Astrocyte (in vitro differentiated cells and primary cell): Measurements from ENCODE around the gene SHE. TPM values are rescaled to one million over a fixed set of nuclear protein-coding genes. Genes with fewer than 3 reads are reported as not detected.

Experiments used
- DNase-seq: peaks from one replicate; pipeline ENCODE4 v3.0.0-alpha.2; 2010; ENCODE audit warnings: low read depth
- FAIRE-seq: peaks from 2 replicates; lab custom pipeline; 2011; peaks lifted over from hg19 to GRCh38; lab: Jason Lieb, UNC
- H2AFZ ChIP-seq: 2 replicates; pipeline ENCODE4 v1.6.0; 2012; ENCODE audit warnings: low read depth, low read length, inconsistent platforms
- H3K27ac ChIP-seq: 2 replicates; pipeline ENCODE4 v1.5.1; 2011; ENCODE audit warnings: low read depth, low read length, inconsistent platforms
- H3K27me3 ChIP-seq: 2 replicates; pipeline ENCODE4 v1.6.0; 2011; ENCODE audit warnings: low read length, inconsistent platforms; ENCODE audit not compliant: insufficient read depth
- H3K36me3 ChIP-seq: 2 replicates; pipeline ENCODE4 v1.5.1; 2011; ENCODE audit warnings: low read length, inconsistent platforms; ENCODE audit not compliant: insufficient read depth
- H3K4me1 ChIP-seq: 2 replicates; pipeline ENCODE4 v1.5.1; 2011; ENCODE audit warnings: low read length, inconsistent platforms; ENCODE audit not compliant: insufficient read depth
- H3K4me2 ChIP-seq: 2 replicates; pipeline ENCODE4 v1.6.0; 2012; ENCODE audit warnings: low read length, inconsistent platforms
- H3K4me3 ChIP-seq: 2 replicates; pipeline ENCODE4 v1.5.1; 2011; ENCODE audit warnings: low read depth, mild to moderate bottlenecking, low read length, inconsistent platforms; ENCODE audit not compliant: insufficient read depth
- H3K79me2 ChIP-seq: 2 replicates; pipeline ENCODE4 v1.6.0; 2012; ENCODE audit warnings: mild to moderate bottlenecking, low read length, inconsistent platforms; ENCODE audit not compliant: insufficient read depth
- H3K9ac ChIP-seq: 2 replicates; pipeline ENCODE4 v1.6.0; 2012; ENCODE audit warnings: mild to moderate bottlenecking, low read length, inconsistent platforms
- H3K9me3 ChIP-seq: 2 replicates; pipeline ENCODE4 v1.5.1; 2012; ENCODE audit warnings: low read depth, mild to moderate bottlenecking, low read length, inconsistent platforms; ENCODE audit not compliant: insufficient read depth
- H4K20me1 ChIP-seq: 2 replicates; pipeline ENCODE4 v1.6.0; 2012; ENCODE audit warnings: low read length, inconsistent platforms; ENCODE audit not compliant: insufficient read depth
- H3K27ac Mint-ChIP-seq: one replicate; pipeline ENCODE4 v1.8.0; 2021; ENCODE audit warnings: mild to moderate bottlenecking, mixed read lengths; ENCODE audit not compliant: unreplicated experiment
- H3K27me3 Mint-ChIP-seq: one replicate; pipeline ENCODE4 v1.8.0; 2021; ENCODE audit warnings: low read depth, mixed read lengths; ENCODE audit not compliant: unreplicated experiment
- H3K36me3 Mint-ChIP-seq: one replicate; pipeline ENCODE4 v1.8.0; 2021; ENCODE audit warnings: low read depth, mixed read lengths; ENCODE audit not compliant: unreplicated experiment
- H3K4me1 Mint-ChIP-seq: one replicate; pipeline ENCODE4 v1.8.0; 2021; ENCODE audit warnings: low read depth, mixed read lengths; ENCODE audit not compliant: unreplicated experiment
- H3K4me3 Mint-ChIP-seq: one replicate; pipeline ENCODE4 v1.8.0; 2021; ENCODE audit warnings: mild to moderate bottlenecking, moderate library complexity, mixed read lengths; ENCODE audit not compliant: unreplicated experiment
- H3K9me3 Mint-ChIP-seq: one replicate; pipeline ENCODE4 v1.8.0; 2021; ENCODE audit warnings: mild to moderate bottlenecking, mixed read lengths; ENCODE audit not compliant: unreplicated experiment
- CTCF ChIP-seq: IDR thresholded peaks from 2 replicates; pipeline ENCODE4 v1.5.1; 2011; ENCODE audit warnings: low read depth, mild to moderate bottlenecking, inconsistent platforms, low read length, moderate library complexity; ENCODE audit not compliant: insufficient read depth
- EZH2 ChIP-seq: IDR thresholded peaks from 2 replicates; pipeline ENCODE4 v1.6.1; 2012; ENCODE audit warnings: mild to moderate bottlenecking, low read length, inconsistent platforms; ENCODE audit not compliant: insufficient read depth
- total RNA-seq: library from RNA; stranded (reverse); gene quantifications from 2 replicates; pipeline ENCODE4 v1.2.1, GENCODE V29; 2021

Gene SHE
- total RNA-seq, 1 donor from 2014 or later: not detected

DNA sequence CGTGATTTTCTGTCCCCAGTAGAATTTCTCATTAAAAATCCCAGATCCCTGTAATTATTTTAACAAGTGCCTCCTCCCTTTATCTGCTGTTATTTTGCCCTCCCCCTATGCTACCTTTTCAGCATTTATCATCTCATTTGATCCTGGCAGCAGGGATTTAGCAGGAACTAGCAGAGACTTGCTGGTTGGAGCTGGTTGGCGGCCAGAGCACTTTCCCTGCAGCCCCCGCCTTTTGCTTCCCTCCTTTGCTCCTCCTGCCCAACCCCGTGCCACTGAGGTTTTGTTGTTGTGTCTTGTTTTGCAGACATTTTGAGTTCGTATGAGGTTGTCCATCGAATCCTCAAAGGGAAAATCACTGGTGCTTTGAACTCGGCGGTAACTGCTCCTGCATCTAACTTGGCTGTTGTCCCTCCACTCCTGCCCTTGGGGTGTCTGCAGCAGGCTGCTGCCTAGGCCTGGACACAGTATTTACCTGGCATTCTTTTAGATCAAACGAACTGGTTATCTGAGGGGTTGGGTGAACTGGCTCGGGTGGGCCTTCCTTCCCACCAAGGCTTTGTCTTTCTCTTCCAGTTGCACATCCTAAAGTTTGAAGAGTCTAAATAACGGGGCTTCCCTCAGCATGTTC is 45.0 kb upstream of the SHE start:
- Mint-ChIP-seq H3K9me3 (peaks cover 1% of the 10 kb centered on the region), H3K36me3 (peaks cover 18% of the 10 kb centered on the region), H3K4me1 (peaks cover 6% of the 10 kb centered on the region), H3K4me3 (no peak overlapping the region), H3K27ac (no peak overlapping the region), H3K27me3 (peaks cover 21% of the 10 kb centered on the region)
- no peak overlapping the region for H3K4me3 ChIP-seq
- TF ChIP-seq EZH2: no peak
- no peak for TF ChIP-seq CTCF
- no peak overlapping the region for H2AFZ ChIP-seq
- H3K79me2 ChIP-seq: no peaks in the 10 kb centered on the region
- no peak overlapping the region for H3K9ac ChIP-seq
- no peak overlapping the region for H3K4me2 ChIP-seq
- H3K4me1 ChIP-seq: peaks cover 4% of the 10 kb centered on the region
- FAIRE-seq: no peak
- no peaks in the 10 kb centered on the region for H3K9me3 ChIP-seq
- peaks cover 23% of the 10 kb centered on the region for H3K36me3 ChIP-seq
- peaks cover 50% of the 10 kb centered on the region for H4K20me1 ChIP-seq
- peaks cover 17% of the 10 kb centered on the region for H3K27me3 ChIP-seq
- DNase-seq: no peak
- no peak overlapping the region for H3K27ac ChIP-seq

DNA sequence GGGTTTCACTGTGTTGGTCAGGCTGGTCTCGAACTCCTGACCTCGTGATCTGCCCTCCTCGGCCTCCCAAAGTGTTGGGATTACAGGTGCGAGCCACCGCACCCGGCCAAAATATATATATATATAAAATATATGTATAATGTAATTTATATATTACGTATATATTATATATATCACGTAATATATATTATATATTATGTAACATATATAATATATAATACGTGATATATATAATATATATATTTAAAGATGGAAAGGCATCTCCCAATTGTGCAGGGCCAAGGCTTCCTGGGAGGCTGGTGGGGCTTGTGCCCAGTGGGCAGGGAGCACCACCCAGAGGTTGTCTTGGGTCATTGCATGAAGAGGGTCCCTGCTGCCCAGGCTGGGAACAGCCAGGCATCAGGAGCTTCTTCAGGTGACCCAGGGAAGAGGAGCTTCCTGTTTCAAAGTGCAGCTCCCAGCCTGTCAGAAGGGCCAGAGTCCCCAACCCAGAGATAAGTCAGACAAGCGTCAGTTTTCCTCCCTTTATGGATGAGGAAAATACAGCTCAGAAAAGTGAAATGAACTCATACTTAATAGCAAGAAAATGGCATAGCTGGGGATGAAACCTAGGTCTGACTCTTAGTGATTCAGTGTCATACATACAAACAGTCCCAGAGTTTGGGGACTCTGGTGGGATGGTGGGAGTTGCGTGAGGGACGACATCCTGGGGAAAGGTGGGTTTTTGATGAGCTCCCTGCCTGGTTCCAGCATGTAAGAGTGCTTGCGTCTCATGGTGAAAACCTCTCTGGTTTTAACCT is 44.3 kb upstream of the SHE start:
- DNase-seq (no peak), FAIRE-seq (no peak)
- Mint-ChIP-seq H3K27ac (no peak overlapping the region), H3K4me3 (no peak overlapping the region), H3K4me1 (peaks cover 6% of the 10 kb centered on the region), H3K36me3 (peaks cover 15% of the 10 kb centered on the region), H3K9me3 (peaks cover 1% of the 10 kb centered on the region), H3K27me3 (peaks cover 29% of the 10 kb centered on the region)
- peaks cover 44% of the 10 kb centered on the region for H4K20me1 ChIP-seq
- H2AFZ ChIP-seq: no peak overlapping the region
- H3K9me3 ChIP-seq: no peaks in the 10 kb centered on the region
- no peak overlapping the region for H3K4me3 ChIP-seq
- peaks cover 24% of the 10 kb centered on the region for H3K27me3 ChIP-seq
- peaks cover 22% of the 10 kb centered on the region for H3K36me3 ChIP-seq
- peaks cover 4% of the 10 kb centered on the region for H3K4me1 ChIP-seq
- TF ChIP-seq EZH2 (no peak), CTCF (peak; percentile 52)
- no peaks in the 10 kb centered on the region for H3K79me2 ChIP-seq
- no peak overlapping the region for H3K4me2 ChIP-seq
- H3K27ac ChIP-seq: no peak overlapping the region
- H3K9ac ChIP-seq: no peak overlapping the region

DNA sequence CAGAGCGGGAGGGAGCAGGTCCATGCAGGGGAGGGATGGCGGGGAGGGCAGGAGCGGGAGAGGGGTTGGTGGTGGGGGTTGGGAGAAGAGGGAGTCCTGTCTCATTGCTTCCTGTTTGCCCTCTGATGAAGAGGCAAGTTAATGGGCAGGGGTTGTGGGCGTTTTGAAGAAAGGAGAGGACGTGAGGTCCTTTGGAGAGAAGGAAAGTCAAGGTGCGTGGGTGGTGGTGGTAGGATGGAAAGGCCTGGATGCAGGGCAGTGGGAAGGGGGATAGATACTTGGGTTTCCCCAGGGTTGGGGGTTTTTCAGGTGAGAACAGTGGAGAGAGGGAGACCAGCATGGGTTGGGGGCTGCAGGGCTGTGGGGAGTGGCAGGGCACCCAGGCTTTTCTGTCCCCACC is 39.0 kb upstream of the SHE start:
- peaks cover 71% of the 10 kb centered on the region for H3K27me3 Mint-ChIP-seq
- no peaks in the 10 kb centered on the region for H3K36me3 ChIP-seq
- no peak for FAIRE-seq

More for the DNA sequence above, 39.0 kb upstream of the SHE start:
- no peak overlapping the region for H2AFZ ChIP-seq
- H3K4me2 ChIP-seq: no peak overlapping the region
- TF ChIP-seq CTCF (no peak), EZH2 (no peak)
- Mint-ChIP-seq H3K4me1 (peaks cover 5% of the 10 kb centered on the region), H3K36me3 (peaks cover 3% of the 10 kb centered on the region), H3K9me3 (peaks cover 1% of the 10 kb centered on the region), H3K27ac (no peak overlapping the region), H3K4me3 (no peak overlapping the region)
- H3K79me2 ChIP-seq: no peaks in the 10 kb centered on the region
- peaks cover 56% of the 10 kb centered on the region for H3K27me3 ChIP-seq
- no peak overlapping the region for H3K9ac ChIP-seq
- no peak overlapping the region for H3K27ac ChIP-seq
- no peaks in the 10 kb centered on the region for H3K9me3 ChIP-seq
- H3K4me1 ChIP-seq: no peaks in the 10 kb centered on the region
- no peak for DNase-seq
- no peak overlapping the region for H3K4me3 ChIP-seq
- H4K20me1 ChIP-seq: no peaks in the 10 kb centered on the region
